HCT116 (cell line): Measurements from ENCODE around the gene ASCC1. TPM values are rescaled to one million over a fixed set of nuclear protein-coding genes. Genes with fewer than 3 reads are reported as not detected.

ENCODE experiments used
- ATAC-seq: fragments of 200-7000 bp; cut with Tn5 transposase; 2 replicates; pipeline ENCODE4 v1.9.1; 2020; ENCODE audit warnings: mild to moderate bottlenecking, moderate library complexity
- BruUV-seq: library from RNA; stranded (reverse); fragments of 400-500 nt; replicated peaks from 2 replicates; lab custom pipeline; 2021; lab: Mats Ljungman, UMichigan
- CTCF ChIA-PET: fragments of 300-600 bp; sonication (Branson Sonifier 250); formaldehyde crosslinking; loops from one replicate; lab custom pipeline; 2021; ENCODE audit warnings: antibody characterized with exemption; lab: Charles Lee
- POLR2A ChIA-PET: fragments of 300-600, 350-600 bp; sonication (Branson Sonifier 250); formaldehyde crosslinking; loops from one replicate; lab custom pipeline; 2021; ENCODE audit warnings: antibody characterized with exemption; lab: Charles Lee
- RAD21 ChIA-PET, 2 experiments: fragments of 300-600 bp; sonication (Branson Sonifier 250); formaldehyde crosslinking; loops; one replicate each; lab custom pipeline; 2023; ENCODE audit warnings: low total read pairs in 2 of 2; ENCODE audit not compliant: uncharacterized antibody in 2 of 2, unreplicated experiment in 2 of 2, low non-redundant PET in 1 of 2; lab: Charles Lee
- DNase-seq: peaks from one replicate; pipeline ENCODE4 v3.0.0-alpha.2; 2010; ENCODE audit warnings: low read depth, low spot score
- H2AFZ ChIP-seq: fragments of 200-600 bp; shearing (Covaris generic), sonication (generic); 2 replicates; pipeline ENCODE4 v1.6.1; 2017; ENCODE audit warnings: low read depth, mixed run types, mixed read lengths, antibody characterized with exemption, low read length; ENCODE audit not compliant: poor library complexity, severe bottlenecking
- H3K27ac ChIP-seq: 2 replicates; pipeline ENCODE4 v1.5.1; 2012; ENCODE audit warnings: low read depth, low read length
- H3K27me3 ChIP-seq: fragments of 200-600 bp; sonication (generic); 2 replicates; pipeline ENCODE4 v1.6.1; 2016; ENCODE audit warnings: mixed run types, low read length, mixed read lengths; ENCODE audit not compliant: insufficient read depth
- H3K36me3 ChIP-seq, 2 experiments: fragments of 200-500 bp in 1 of 2; fragments of 200-600 bp in 1 of 2; sonication (Bioruptor generic) in 1 of 2; sonication (generic) in 1 of 2; 2 replicates each; pipeline versions ENCODE4 v1.5.1 to v1.6.1; 2014 to 2016; ENCODE audit warnings: low read length in 2 of 2, inconsistent platforms in 1 of 2, mixed read lengths in 1 of 2, mixed run types in 1 of 2; ENCODE audit not compliant: insufficient read depth in 2 of 2, control insufficient read depth in 1 of 2
- H3K4me1 ChIP-seq, 2 experiments: fragments of 200-600 bp in 1 of 2; sonication (generic) in 1 of 2; 2 replicates each; pipeline versions ENCODE4 v1.5.1 to v1.6.1; 2012 to 2017; ENCODE audit warnings: low read length in 2 of 2, inconsistent platforms in 1 of 2, mild to moderate bottlenecking in 1 of 2, mixed read lengths in 1 of 2, mixed run types in 1 of 2, moderate library complexity in 1 of 2; ENCODE audit not compliant: insufficient read depth in 2 of 2, control insufficient read depth in 1 of 2
- H3K4me2 ChIP-seq: fragments of 200-600 bp; sonication (generic); 2 replicates; pipeline ENCODE4 v1.6.1; 2017; ENCODE audit warnings: mixed run types, low read length, mixed read lengths
- H3K4me3 ChIP-seq, 2 experiments: fragments of 200-600 bp in 1 of 2; sonication (generic) in 1 of 2; replicated peaks in 1 of 2; 2 replicates each; pipeline ENCODE4 v1.5.1; 2011 to 2016; ENCODE audit warnings: low read length in 2 of 2, control low read depth in 1 of 2, low read depth in 1 of 2, mild to moderate bottlenecking in 1 of 2, mixed read lengths in 1 of 2, mixed run types in 1 of 2
- H3K79me2 ChIP-seq: fragments of 200-600 bp; sonication (generic); 2 replicates; pipeline ENCODE4 v1.6.1; 2017; ENCODE audit warnings: mild to moderate bottlenecking, mixed run types, low read length, moderate library complexity, mixed read lengths; ENCODE audit not compliant: insufficient read depth
- H3K9ac ChIP-seq: fragments of 200-600 bp; sonication (generic); 2 replicates; pipeline ENCODE4 v1.6.1; 2016; ENCODE audit warnings: low read length, mixed read lengths
- H3K9me2 ChIP-seq: fragments of 200-600 bp; sonication (generic), shearing (Covaris generic); 2 replicates; pipeline ENCODE4 v1.6.1; 2017; ENCODE audit warnings: mixed run types, mild to moderate bottlenecking, moderate library complexity; ENCODE audit not compliant: insufficient read depth
- H3K9me3 ChIP-seq, 2 experiments: fragments of 200-500 bp in 1 of 2; fragments of 200-600 bp in 1 of 2; sonication (Bioruptor generic) in 1 of 2; sonication (generic) in 1 of 2; 2 replicates each; pipeline ENCODE4 v1.6.1; 2014 to 2017; ENCODE audit warnings: low read length in 2 of 2, mixed read lengths in 2 of 2, inconsistent platforms in 1 of 2, low read depth in 1 of 2, mild to moderate bottlenecking in 1 of 2, mixed run types in 1 of 2, moderate library complexity in 1 of 2; ENCODE audit not compliant: control insufficient read depth in 1 of 2, insufficient read depth in 1 of 2
- H4K20me1 ChIP-seq: fragments of 200-600 bp; sonication (generic), shearing (Covaris generic); 2 replicates; pipeline ENCODE4 v1.6.1; 2017; ENCODE audit warnings: mixed run types, mild to moderate bottlenecking, moderate library complexity; ENCODE audit not compliant: insufficient read depth
- CEBPB ChIP-seq: IDR thresholded peaks from 2 replicates; pipeline ENCODE4 v1.6.1; 2012; ENCODE audit warnings: low read depth
- ELF1 ChIP-seq: IDR thresholded peaks from 2 replicates; pipeline ENCODE4 v1.6.1; 2012; ENCODE audit warnings: low read depth, borderline replicate concordance
- EZH2 ChIP-seq: fragments of 200-600 bp; sonication (generic); IDR thresholded peaks from 2 replicates; pipeline ENCODE4 v1.6.1; 2017; ENCODE audit warnings: antibody characterized with exemption, mixed run types
- FOSL1 ChIP-seq: IDR thresholded peaks from 2 replicates; pipeline ENCODE4 v1.6.1; 2012; ENCODE audit warnings: low read depth
- POLR2AphosphoS5 ChIP-seq: IDR thresholded peaks from 2 replicates; pipeline ENCODE4 v1.6.1; 2011; ENCODE audit warnings: mild to moderate bottlenecking, low read depth, low read length, moderate library complexity
- RAD21 ChIP-seq: IDR thresholded peaks from 2 replicates; pipeline ENCODE4 v1.6.1; 2012; ENCODE audit warnings: low read depth, mild to moderate bottlenecking
- SIN3A ChIP-seq: IDR thresholded peaks from 2 replicates; pipeline ENCODE4 v1.6.1; 2012; ENCODE audit warnings: low read depth
- SP1 ChIP-seq: IDR thresholded peaks from 2 replicates; pipeline ENCODE4 v1.6.1; 2012; ENCODE audit warnings: low read depth
- YY1 ChIP-seq: IDR thresholded peaks from 2 replicates; pipeline ENCODE4 v1.6.1; 2011; ENCODE audit warnings: low read length, low read depth, moderate library complexity, mild to moderate bottlenecking; ENCODE audit not compliant: insufficient replicate concordance; ENCODE audit errors: extremely low read depth
- ZFX ChIP-seq: fragments of 450-650 bp; IDR thresholded peaks from 2 replicates; pipeline ENCODE4 v1.6.1; 2017
- intact Hi-C: fragments of 100-400 bp; cut with micrococcal nuclease; formaldehyde crosslinking; loops from 2 replicates; pipeline ENCODE4 v1.10.0; 2022
- total RNA-seq: library from RNA; stranded (reverse); gene quantifications from one replicate; pipeline ENCODE4 v1.2.1, GENCODE V29; 2021; ENCODE audit not compliant: unreplicated experiment
- TF ChIP-seq, protein P1 (sequence below): IDR thresholded peaks from 2 replicates; pipeline ENCODE4 v1.6.1; 2011; ENCODE audit warnings: mild to moderate bottlenecking, low read length, moderate library complexity; ENCODE audit not compliant: insufficient replicate concordance; ENCODE audit errors: extremely low read depth
- TF ChIP-seq, protein P2 (sequence below): IDR thresholded peaks from 2 replicates; pipeline ENCODE4 v1.6.1; 2012
- TF ChIP-seq, protein P3 (sequence below): IDR thresholded peaks from 2 replicates; pipeline ENCODE4 v1.6.1; 2012

ASCC1 gene
- total RNA-seq, 1 experiment from 2014 or later = 34.5 TPM

DNA sequence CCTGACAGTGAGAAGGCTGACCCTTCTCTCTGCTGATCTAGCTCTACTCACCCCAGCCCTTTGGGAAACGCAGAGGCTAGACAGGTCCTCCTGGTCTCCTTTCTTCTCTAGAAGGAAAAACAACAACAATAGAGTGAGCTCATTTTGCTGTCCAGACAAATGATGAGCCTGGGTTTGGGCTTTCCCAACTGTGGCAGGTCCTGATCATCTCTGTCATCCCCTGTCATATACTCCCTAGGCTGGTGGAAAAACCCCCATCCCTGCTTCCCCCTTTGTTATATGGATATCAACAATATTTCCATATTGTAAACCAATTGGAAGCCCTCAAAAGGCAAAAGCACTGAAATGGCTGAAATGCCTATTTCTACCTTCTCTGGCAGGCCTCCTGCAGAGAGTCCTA is 48.5 kb upstream of the ASCC1 start (continued):
- TF ChIP-seq, protein P1, sequence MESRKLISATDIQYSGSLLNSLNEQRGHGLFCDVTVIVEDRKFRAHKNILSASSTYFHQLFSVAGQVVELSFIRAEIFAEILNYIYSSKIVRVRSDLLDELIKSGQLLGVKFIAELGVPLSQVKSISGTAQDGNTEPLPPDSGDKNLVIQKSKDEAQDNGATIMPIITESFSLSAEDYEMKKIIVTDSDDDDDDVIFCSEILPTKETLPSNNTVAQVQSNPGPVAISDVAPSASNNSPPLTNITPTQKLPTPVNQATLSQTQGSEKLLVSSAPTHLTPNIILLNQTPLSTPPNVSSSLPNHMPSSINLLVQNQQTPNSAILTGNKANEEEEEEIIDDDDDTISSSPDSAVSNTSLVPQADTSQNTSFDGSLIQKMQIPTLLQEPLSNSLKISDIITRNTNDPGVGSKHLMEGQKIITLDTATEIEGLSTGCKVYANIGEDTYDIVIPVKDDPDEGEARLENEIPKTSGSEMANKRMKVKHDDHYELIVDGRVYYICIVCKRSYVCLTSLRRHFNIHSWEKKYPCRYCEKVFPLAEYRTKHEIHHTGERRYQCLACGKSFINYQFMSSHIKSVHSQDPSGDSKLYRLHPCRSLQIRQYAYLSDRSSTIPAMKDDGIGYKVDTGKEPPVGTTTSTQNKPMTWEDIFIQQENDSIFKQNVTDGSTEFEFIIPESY = no peak
- no peak for TF ChIP-seq SIN3A
- no peak for TF ChIP-seq RAD21
- no peak for TF ChIP-seq ZFX
- TF ChIP-seq EZH2 = no peak
- no peak for TF ChIP-seq FOSL1
- TF ChIP-seq, protein P2, sequence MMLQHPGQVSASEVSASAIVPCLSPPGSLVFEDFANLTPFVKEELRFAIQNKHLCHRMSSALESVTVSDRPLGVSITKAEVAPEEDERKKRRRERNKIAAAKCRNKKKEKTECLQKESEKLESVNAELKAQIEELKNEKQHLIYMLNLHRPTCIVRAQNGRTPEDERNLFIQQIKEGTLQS = no peak
- TF ChIP-seq SP1 = no peak
- TF ChIP-seq CEBPB = no peak
- TF ChIP-seq, all 23 proteins: peak for 0

DNA sequence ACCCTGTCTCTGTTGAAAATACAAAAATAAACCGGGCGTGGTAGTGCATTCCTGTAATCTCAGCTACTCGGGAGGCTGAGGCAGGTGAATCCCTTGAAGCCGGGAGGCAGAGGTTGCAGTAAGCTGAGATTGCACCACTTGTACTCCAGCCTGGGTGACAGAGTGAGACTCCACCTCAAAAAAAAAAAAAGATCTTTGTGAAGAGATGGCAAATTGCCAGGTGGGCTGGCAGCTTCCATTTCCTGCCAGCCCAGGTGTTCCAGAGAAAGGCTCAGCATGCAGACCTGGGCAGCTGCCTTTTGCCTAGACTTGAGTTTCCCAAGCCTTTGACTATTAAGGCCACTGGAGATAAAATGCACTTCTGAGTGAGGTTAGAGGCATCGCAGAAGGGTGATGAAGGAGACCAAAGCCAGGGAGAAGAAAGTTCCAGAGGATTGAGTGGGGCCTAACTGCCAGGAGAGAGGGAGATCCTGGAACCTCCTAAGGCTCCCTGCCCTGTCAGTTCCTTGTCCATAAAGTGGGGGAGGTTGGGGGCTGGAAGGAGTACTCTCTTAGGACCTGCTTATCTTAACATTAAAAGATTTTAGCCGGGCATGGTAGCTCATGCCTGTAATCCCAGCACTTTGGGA is 47.7 kb upstream of the ASCC1 start:
- Histone ChIP-seq H3K36me3 (no peaks in the 10 kb centered on the region), H3K27me3 (no peaks in the 10 kb centered on the region), H3K79me2 (no peaks in the 10 kb centered on the region), H3K9me2 (no peaks in the 10 kb centered on the region), H3K27ac (peak overlapping the region; percentile 54), H4K20me1 (no peaks in the 10 kb centered on the region), H3K4me1 (peaks cover 44 to 66% of the 10 kb centered on the region in 2 experiments), H3K9me3 (no peaks in the 10 kb centered on the region), H3K9ac (peak overlapping the region; percentile 34; the same call in 1 of the 2 replicates), H3K4me2 (peak overlapping the region; percentile 68), H2AFZ (peak overlapping the region; percentile 3), H3K4me3 (no peak overlapping the region)
- ChIA-PET CTCF (interaction anchor here (1.9 kb wide), 1 partner anchor 10 kb away, joined by 4 read pairs; the partner anchor contains the start of gene DDIT4), POLR2A (interaction anchor here (1.0 to 9.2 kb wide), 6 partner anchors 9 to 68 kb away, joined by 3 to 166 read pairs (median 3); partner anchors contain the start of gene DDIT4), RAD21 (no interaction called here)
- DNase-seq (no peak), ATAC-seq (no peak)
- 0 out of 2 replicates have a peak, but pooled peaks have one; percentile 31 for TF ChIP-seq SP1
- TF ChIP-seq ELF1 = no peak
- peak; percentile 65 for TF ChIP-seq POLR2AphosphoS5
- TF ChIP-seq, protein P3, sequence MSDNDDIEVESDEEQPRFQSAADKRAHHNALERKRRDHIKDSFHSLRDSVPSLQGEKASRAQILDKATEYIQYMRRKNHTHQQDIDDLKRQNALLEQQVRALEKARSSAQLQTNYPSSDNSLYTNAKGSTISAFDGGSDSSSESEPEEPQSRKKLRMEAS = peak; percentile 38; the same call in 1 of the 2 replicates
- TF ChIP-seq, protein P2 = no peak
- TF ChIP-seq YY1 = peak; percentile 52
- intact Hi-C loops = no loop called here
- no TSS peak for BruUV-seq
